ENCODE measurements around the gene POLDIP3.

- TF ChIP-seq POLR2A (IDR thresholded peaks at IDR 0.05; ENCODE audit: low read depth, low read length) = no peak
- no peak for TF ChIP-seq POLR2AphosphoS5 (IDR thresholded peaks at IDR 0.05; ENCODE audit: low read depth, low read length)
These were observed 65.9 kb downstream of the POLDIP3 start for GRCh38 chr22:42548597-42549330.
